Fibroblast of skin of back (primary cell): ENCODE measurements around the gene PDCD4.
"Not testable (repeated sequence)": the region's sequence is repeated elsewhere in the genome, so short reads cannot be mapped to it uniquely, and the experiment has no call there.

Experiments used
- DNase-seq: peaks from one replicate; pipeline ENCODE4 v3.0.0-alpha.2; 2013

Gene PDCD4

DNA sequence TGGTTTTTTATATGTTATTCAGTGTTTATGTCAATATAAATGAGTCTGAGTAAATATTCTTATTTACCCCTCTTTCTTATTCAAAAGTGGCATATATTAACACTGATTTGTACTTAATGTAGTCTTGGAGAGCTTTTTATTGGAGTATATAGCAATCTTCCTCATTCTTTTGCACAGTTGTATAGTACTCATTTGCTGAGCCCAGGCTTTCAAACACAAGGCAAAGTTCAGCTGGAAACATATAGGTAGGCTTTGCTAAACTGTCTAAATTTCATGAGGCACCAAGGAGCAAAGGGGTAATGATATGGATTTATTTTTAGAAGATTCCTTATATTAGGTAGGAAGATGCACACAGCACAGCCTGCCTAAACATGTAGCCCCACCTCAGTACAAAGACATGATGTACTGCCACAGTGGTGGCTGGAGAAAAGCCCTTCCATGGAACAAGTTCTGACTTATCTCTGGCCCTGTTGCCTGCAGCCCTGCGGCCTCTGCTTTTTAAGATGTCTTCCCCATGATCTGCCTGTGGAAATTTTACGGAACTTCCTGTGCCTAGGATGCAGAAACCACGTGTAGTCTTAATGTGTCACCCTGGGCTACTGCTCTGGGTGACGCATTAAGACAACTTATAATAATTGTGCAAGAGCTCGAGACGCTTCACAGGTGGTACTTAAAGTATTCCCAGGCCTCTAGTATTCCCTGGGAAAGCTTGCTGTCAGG is 9.6 kb upstream of the PDCD4 start:
- DNase-seq, result no peak

DNA sequence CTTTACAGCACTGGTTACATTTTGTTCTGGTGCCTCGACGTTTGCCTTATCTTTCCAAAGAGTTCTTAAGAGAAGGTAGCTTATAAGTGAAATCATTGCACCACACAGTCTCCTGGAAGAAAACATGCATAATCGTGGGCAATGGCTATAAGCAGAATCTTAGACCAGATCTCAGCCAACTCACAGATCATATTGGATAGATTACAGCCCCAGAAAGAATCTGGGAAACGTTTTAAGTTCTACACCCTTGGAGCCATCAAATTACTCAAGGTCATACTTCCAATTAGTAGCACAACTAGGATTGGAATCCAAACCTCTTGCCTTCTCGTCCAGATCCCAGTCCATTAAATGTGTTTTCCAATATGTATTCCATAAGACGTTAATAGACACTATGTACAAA is 8.8 kb upstream of the PDCD4 start:
- no peak for DNase-seq

DNA sequence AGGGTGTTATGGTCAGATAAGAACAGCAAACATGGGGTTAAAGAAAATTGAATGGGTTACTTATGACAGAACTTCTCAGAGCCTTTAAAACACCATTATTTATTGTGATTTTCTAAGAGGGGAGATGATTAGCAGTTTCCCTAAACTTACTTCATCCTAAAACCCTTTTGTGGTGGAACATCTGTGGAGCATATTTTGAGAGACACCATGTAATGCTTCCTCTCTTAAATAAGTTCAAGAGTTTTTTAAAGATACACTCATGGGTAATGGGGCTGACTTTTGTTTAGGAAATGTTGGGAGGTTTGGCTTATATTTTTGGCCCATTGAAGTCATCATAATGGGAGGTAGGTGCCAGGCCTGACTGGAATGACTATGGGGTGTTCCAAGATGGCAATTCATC is 8.4 kb upstream of the PDCD4 start:
- no peak for DNase-seq

DNA sequence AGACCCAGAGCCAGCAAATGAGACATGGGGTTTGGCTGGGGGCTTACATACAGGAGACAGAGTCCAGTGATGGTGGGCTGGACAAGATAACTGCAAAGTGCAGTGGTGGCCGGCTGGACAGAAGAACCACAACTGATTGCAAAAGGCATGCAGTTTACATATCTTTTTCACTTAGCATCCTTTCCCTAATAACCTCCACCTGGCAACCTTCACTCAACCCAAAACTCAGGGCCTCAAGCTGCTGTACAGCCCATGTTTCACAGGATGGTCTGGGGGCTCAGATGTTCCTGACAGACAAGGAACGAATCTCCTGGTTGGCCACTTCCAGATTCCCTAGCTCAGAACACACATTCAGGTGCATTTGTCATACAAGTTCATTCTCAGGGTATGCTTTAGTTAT is 7.8 kb upstream of the PDCD4 start:
- DNase-seq, result no peak

DNA sequence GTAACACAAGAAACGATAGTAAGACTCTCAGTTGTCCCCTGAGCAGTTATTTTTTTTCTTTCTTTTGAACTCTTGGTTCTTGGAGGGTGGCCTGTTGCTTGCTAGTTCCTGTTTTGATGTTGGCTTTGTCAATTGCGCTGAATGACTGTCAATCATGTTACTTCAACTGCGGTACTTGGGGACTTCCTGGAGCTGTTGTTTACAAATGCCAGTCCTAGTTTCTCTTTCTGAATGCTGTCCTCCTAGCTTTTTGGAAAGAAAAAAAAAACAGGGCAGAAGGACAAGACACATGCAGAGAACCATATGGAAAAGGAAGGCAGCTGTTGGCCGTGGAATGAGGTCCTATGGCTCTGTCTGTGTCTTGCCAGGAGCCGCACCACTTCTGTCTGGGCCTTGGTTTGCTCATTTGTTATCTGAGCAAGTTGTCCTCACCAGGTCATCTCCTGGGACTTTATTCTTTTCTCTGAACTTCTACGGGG is 7.0 kb upstream of the PDCD4 start:
- DNase-seq, result no peak

DNA sequence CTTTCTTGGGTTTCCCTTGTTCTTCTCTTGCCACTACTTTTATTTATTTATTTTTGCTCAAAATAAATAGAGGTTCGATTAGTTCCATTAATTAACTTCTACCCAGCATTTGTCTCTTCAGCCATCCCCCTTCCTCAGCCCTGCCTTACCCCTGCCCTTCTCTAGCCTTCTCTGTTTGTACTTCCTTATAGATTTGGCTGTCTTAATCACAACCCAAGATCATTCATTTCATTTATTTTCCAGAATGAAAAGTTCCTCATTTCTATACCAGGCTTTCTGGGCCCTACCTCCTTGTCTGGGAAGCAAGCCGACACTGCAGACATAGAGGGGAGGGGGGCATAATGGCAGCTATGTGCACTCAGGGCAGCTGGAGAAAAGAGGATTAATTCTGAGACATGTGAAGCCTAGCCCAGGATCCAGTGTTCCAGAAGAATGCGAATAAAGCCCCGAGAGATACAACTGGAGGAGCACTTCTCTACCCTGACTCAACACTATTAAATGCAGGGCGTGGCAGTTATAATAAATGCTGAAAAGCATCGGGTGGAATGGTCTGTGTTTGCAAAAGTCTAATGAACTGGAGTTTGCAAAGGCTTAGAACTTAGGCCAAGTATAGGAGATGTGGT is 6.4 kb upstream of the PDCD4 start:
- peak; percentile 87 for DNase-seq

DNA sequence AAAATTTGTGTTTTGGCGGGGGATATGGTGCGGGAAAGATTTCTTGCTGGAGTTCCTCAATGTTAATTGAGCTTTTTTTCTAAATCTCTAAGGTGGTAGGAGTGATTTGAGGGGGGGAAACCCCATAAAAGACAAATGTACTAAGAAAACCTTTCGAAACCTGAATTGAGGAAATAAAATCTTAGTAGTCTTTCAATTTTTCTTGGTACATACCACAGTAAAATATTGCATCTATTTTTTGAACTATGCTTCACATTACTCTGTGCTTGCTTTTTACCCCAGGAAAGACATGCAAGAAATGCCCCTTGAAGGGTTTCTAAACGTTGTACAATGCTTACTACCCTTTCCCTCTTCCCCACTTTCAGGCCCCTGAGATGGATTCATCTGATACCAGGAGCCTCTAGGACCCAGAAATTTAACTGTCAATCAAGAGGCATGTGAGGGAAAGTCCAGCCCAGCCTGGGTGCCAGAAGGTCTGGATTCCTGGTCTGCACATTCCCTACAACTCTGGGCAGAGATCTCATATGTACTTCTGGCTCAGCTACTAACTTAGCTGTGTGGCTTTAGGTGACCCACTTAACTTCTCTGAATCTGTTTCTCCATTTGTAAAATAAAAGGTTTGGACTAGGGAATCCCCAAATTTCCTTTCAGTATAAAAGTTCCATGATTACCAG is 5.8 kb upstream of the PDCD4 start:
- DNase-seq, result peak; percentile 25

DNA sequence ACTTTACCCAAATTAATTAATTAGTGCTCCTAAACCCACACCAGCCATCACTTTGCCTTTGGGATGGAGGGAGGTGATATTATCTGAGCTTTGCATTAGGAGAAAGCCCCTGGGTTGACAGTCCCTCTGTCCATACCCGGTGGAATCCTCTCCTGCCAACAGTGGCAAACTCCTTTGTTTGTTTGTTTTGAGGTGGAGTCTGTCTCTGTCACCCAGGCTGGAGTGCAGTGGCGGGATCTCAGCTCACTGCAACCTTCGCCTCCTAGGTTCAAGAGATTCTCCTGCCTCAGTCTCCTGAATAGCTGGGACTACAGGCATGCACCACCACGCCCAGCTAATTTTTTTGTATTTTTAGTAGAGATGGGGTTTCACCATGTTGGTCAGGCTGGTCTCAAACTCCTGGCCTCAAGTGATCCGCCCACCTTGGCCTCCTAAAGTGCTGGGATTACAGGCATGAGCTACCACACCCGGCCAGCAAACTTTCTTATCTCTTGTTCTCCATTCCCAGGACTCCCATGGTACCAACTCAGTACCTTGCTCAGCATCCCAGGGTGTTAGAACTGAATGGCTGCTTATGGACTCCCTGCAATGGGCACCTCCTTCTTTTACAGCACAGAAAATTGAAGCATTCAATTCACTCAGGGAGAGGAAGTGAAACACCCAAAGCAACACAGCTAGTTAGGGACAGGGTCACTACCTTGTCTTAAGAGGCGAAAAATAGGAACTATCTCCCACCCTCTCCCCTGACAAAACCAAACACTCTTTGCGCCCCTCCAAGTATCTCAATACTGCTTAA is 4.5 kb upstream of the PDCD4 start:
- not testable (repeated sequence) for DNase-seq

DNA sequence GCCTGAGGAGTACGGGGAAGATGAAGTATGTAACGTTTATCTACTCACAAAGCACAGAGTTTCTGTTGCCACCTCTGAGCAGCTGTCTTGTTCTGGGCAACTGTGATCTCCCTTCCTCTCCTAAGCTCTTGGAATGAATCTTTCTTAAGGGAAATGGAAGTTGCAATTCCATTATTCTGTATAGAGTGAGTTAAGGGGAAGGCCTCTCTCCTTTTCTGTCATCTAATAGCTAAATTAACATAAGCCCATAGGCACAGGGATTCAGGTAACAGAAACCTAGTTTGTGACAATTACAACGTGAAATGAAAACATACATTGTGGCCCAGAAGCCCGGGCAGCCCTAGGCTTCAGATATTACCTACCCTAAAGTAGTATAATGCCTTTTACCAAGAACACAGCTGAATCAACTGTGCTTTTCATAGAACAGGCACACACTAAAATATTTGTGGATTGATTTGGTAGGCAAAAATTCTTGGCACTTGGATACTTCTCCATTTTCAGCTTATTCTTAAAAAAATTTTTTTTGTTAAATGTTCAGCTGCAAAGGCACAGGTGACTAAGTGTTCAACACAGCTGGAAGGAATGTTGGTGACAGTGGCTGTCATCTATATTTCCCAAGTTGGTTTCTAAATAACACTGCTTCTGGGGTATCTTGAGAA is 3.8 kb upstream of the PDCD4 start:
- peak; percentile 27 for DNase-seq

DNA sequence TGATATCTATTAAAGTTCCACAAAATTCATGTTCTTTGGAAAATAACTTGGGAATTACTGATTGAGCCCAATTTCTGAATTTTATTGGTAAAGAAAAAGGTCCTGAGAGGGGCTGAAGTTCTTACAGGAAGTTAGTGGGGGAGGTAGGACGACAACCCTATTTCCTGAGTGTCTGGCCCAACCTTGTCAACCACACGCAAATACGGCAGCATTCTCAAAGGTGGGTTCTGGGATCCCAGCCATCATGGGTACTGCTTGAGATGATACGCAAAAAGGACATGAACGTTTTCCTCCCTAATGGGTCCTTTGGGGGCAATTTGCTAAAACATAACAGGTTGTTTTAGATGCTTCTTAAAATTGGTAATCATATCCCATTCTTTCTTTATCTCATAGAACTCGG is 2.7 kb upstream of the PDCD4 start:
- no peak for DNase-seq

DNA sequence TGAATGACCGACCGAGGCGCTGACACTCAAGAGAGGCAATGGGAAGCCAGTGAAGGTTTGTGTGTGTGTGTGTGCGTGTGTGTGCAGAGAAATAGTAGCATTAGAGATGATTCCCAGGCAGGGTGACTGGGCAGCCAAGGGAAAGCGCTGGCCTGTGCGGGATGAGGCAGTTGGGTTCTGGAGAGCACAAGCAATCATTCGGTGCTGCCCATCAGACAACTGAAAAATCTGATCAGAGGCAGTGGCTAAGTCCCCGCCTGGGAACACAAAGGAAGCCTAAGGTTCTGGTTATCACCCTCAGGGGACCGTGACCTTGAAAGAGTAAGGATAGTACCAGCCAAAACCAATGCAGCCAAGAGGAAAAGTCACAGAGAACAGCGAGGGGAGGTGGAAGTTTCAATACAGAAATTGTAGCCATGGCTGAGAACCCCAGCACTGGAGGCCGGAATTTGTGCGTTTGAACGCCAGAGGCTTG is 868 bp upstream of the PDCD4 start:
- no peak for DNase-seq

DNA sequence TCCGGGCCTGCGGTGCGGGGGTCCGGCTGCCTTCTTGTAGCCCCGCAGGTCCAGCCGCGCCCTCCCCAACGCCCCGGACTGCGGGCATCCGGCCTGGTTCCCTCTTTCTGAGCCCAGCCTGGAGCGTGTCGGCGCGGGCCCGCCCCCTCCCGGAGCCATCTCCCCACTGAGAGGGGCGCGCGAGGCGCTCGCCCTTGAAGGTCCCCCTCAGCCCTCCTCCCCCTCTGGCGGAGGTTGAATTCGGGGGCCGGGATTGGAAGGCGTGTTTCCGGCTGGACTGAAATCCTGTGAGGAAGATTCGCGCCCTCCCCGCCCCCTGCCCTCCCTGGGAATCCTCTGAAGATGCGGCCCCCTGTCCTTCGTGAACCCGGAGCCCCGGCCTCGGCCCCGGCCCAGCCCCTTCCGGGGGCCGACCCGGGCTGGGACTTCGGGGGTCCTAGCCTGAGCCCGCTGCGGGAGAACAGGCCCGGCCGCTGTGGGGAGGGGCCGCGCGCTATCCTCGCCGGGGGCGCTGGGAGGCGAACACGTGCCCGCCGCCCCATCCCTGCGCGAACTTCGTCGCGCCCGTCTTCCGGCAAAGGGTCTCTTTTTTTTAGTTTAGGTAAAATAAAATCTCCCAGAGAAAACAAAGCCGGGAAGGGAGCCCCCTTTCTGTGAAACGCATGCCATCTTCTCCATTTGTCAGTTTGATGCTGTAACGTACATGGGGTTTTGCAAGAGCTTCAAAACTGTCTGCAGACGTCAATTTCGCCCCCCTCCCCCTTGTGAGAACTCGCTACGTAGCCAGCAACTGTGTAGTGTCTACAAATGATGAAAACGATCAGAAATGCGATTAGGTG is 636 bp downstream of the PDCD4 start:
- DNase-seq, result peak; percentile 74

DNA sequence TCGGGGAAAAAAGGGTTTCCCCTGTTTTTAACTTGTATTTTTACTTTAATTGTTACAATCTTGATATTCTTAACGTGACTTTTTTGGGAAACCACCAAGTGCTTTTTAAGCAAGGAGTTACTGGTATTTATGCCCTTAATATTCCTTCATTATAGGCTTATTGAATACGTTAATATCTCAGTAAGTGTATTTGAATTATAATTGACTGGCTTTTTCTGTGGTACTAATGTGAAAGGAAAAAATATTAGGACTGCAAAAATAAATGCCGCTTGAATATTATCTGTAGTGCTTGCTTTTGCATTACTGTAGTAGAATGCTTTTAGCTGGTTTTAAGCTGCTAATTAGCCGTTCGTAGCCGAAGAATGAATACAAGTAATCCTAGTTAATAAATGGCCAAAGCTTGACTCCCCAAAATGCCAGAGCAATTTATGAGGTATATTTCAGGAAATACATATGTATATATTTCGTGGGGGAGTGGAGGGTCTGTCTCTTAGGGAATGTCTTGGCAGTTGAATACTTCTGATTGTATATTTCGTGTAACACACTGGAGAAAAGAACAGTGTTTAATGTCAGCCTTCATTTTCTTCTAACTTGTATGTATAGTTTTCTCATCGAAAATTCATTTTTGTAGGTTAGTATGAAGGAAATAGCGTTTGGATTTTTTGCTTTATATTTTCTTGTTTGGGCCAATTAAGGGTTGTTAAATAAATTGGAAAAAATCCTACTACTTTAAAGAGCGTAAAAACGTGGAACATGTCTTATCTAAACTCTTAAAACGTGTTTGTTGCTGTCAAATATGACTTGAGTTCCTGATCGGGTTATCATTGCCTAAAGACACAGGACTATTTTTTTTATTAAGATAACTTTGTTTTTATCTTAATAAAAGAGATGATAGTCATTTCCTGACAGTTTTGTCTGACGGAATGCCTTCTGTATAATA is 1.5 kb downstream of the PDCD4 start:
- no peak for DNase-seq

DNA sequence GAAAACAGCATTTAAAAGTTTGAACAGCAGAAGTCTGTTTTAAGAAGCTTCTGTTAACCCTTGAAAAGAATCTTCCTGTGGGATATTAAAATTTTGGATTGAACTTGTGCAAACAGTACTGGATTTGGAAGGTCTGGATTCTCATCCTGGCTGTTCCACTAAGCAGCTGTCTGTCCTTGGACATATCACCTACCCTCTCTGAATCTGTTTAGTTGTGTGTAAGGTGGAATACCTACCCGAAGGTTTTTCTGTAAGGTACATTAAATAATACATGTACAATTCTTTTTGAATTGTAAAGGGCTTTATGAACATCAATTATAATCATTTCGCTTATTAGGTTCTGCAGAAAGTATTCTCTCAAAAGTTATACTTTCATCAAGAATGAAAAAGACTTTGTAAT is 2.2 kb downstream of the PDCD4 start:
- no peak for DNase-seq

DNA sequence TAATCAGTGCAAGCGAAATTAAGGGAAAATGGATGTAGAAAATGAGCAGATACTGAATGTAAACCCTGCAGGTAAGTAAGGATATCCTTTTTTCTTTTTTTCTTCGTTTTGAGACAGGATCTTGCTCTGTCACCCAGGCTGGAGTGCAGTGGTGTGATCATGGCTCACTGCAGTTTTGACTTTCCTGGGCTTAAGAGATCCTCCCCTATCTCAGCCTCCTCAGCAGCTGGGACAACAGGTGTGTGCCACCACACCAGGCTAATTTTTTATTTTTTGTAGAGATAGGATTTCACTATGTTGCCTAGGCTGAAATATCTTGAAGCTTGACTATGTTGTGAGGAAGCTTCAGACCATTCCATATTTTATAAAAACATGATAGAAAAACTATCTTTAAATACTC is 4.3 kb downstream of the PDCD4 start:
- no peak for DNase-seq

DNA sequence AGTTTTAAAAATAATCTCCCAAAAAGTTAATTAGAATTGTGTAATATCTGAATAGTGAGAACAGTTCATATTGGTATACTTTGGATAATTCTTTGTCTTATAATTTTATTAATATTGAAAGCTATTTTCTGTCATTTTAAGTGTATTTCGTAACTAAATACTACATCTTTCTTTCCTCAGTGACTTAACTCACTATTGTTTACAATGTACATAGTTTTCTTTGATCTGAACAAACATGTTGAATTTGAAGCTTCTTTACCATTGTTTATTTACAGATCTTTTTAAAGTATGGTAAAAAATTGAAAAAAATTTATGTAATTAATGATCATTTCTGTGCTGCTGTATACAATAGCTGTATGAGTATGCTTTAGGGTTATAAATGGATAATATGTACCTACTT is 5.1 kb downstream of the PDCD4 start:
- no peak for DNase-seq

DNA sequence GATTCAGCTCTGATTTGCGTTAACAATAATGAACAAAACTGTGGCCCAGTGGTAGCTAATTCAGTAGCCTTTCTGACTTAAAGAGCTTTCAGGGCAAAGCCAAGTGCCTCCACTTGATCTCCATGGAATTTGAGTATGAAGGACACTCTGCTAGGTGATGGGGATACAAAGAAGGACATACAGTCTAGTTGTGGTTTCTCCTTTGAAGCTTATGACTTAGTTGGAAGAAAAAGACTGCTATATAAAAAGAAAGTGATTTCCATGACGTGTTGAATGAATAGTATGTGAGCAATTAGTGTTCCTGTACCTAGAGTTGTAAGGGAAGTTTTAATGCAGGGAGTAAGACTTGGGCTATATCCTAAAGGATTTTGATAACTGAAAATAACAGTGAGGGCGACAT is 8.3 kb downstream of the PDCD4 start:
- DNase-seq, result no peak

DNA sequence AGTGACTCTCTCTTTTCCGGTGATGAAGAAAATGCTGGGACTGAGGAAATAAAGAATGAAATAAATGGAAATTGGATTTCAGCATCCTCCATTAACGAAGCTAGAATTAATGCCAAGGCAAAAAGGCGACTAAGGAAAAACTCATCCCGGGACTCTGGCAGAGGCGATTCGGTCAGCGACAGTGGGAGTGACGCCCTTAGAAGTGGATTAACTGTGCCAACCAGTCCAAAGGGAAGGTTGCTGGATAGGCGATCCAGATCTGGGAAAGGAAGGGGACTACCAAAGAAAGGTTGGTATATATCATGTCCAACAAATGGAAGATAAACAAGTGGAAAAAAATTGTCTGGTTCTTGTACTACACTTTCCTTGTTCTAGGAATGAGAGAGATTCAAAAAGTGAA is 9.5 kb downstream of the PDCD4 start:
- no peak for DNase-seq

DNA sequence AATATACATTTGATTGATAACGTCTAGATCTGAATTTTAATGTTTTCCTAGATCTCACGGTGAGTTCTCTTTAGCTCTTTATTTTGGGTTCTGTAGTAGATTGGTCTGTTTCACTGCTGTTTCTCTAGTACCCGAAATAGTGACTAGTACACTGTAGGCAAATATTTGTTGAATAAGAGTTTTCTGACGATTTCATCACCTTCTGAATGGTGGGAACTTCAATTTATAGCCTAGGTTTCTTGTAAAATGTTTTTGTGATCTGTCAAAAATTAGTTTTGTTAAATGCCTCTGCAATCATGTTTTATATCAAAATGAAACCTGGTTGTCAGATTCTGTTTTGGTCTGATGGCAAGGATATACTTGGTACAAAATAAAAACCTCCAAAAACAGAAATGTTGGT is 10.2 kb downstream of the PDCD4 start:
- DNase-seq, result no peak

DNA sequence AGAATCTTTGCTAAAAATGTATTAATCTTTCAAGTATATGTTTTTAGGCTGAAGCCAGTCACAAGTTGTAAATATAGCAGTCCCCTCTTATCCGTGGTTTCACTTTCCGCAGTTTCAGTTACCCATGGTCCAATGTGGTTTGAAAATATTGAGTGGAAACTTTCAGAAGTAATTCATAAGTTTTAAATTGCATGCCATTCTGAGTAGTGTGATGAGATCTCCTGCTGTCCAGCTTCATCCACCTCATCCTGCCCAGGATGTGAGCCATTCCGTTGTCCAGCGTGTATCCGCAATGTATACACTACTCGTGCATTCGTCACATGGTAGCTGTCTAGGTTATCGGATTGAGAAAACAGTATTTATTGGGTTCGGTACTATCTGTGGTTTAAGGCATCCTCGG is 12.2 kb downstream of the PDCD4 start:
- no peak for DNase-seq
